Endodermal cell (in vitro differentiated cells): ENCODE data around the gene HABP4. TPM values are rescaled to one million over a fixed set of nuclear protein-coding genes. Genes with fewer than 3 reads are reported as not detected.
A peak's percentile ranks its signal among the peaks of the same experiment; 100 is the strongest.

Experiments used
- DNase-seq: peaks from one replicate; pipeline ENCODE4 v3.0.0-alpha.2; 2017
- H3K27ac ChIP-seq: 2 replicates; pipeline ENCODE4 v1.5.1; 2013; ENCODE audit warnings: mild to moderate bottlenecking, low read depth, low read length, moderate library complexity
- H3K27me3 ChIP-seq: 2 replicates; pipeline ENCODE4 v1.6.1; 2013; ENCODE audit warnings: mild to moderate bottlenecking, low read length, moderate library complexity; ENCODE audit not compliant: insufficient read depth, control insufficient read depth, poor library complexity, severe bottlenecking
- H3K36me3 ChIP-seq: 2 replicates; pipeline ENCODE4 v1.7.0; 2013; ENCODE audit warnings: mild to moderate bottlenecking, low read length, moderate library complexity; ENCODE audit not compliant: control insufficient read depth, insufficient read depth
- H3K4me1 ChIP-seq: one replicate; pipeline ENCODE4 v1.7.0; 2013; ENCODE audit warnings: low read length; ENCODE audit not compliant: control insufficient read depth, insufficient read depth
- H3K4me3 ChIP-seq: 2 replicates; pipeline ENCODE4 v1.5.1; 2013; ENCODE audit warnings: mild to moderate bottlenecking, low read length, moderate library complexity
- H3K9ac ChIP-seq: 2 replicates; pipeline ENCODE4 v1.6.1; 2013; ENCODE audit warnings: mild to moderate bottlenecking, low read length, moderate library complexity; ENCODE audit not compliant: poor library complexity, severe bottlenecking; ENCODE audit errors: extremely low read depth
- H3K9me3 ChIP-seq: 2 replicates; pipeline ENCODE4 v1.6.1; 2013; ENCODE audit warnings: mild to moderate bottlenecking, low read length, moderate library complexity; ENCODE audit not compliant: control insufficient read depth
- H3K27ac Mint-ChIP-seq: 2 replicates; pipeline ENCODE4 v1.8.0; 2020; ENCODE audit warnings: mixed read lengths
- H3K27me3 Mint-ChIP-seq: 2 replicates; pipeline ENCODE4 v1.8.0; 2021; ENCODE audit warnings: mild to moderate bottlenecking, mixed read lengths; ENCODE audit not compliant: insufficient read depth
- H3K36me3 Mint-ChIP-seq: 2 replicates; pipeline ENCODE4 v1.8.0; 2020; ENCODE audit warnings: low read depth, mixed read lengths
- H3K4me1 Mint-ChIP-seq: 2 replicates; pipeline ENCODE4 v1.8.0; 2020; ENCODE audit warnings: mixed read lengths
- H3K4me3 Mint-ChIP-seq: 2 replicates; pipeline ENCODE4 v1.8.0; 2020; ENCODE audit warnings: mild to moderate bottlenecking, moderate library complexity, mixed read lengths
- H3K9me3 Mint-ChIP-seq: 2 replicates; pipeline ENCODE4 v1.8.0; 2020; ENCODE audit warnings: mild to moderate bottlenecking, mixed read lengths
- WGBS, 2 experiments: methylation state at CpG; one replicate each; pipeline versions ENCODE4 v1.1.5 to v1.1.7; 2013; ENCODE audit warnings: missing lambda C conversion rate in 2 of 2, mixed read lengths in 1 of 2; ENCODE audit not compliant: insufficient coverage in 1 of 2, insufficient read length in 1 of 2; 5-methylcytosine and 5-hydroxymethylcytosine counted together
- total RNA-seq, 2 donors: library from RNA; stranded (reverse); fragmentation: NEBNext Ultra II Directional in 1 of 2; extraction: Animal tissue kit (Norgen Biotek cat#: 25700) in 1 of 2; gene quantifications; 2 replicates in 1 of 2; 3 replicates in 1 of 2; pipeline ENCODE4 v1.2.1, GENCODE V29; 2021
- TF ChIP-seq, protein P1 (sequence below): fragments of 200-600 bp; sonication (generic); conservative IDR thresholded peaks from 2 replicates; pipeline ENCODE4 v1.5.0; 2021; ENCODE audit warnings: antibody characterized with exemption, mild to moderate bottlenecking

HABP4 gene
- total RNA-seq, 2 donors from 2014 or later, result 10.0 to 12.1 TPM

DNA sequence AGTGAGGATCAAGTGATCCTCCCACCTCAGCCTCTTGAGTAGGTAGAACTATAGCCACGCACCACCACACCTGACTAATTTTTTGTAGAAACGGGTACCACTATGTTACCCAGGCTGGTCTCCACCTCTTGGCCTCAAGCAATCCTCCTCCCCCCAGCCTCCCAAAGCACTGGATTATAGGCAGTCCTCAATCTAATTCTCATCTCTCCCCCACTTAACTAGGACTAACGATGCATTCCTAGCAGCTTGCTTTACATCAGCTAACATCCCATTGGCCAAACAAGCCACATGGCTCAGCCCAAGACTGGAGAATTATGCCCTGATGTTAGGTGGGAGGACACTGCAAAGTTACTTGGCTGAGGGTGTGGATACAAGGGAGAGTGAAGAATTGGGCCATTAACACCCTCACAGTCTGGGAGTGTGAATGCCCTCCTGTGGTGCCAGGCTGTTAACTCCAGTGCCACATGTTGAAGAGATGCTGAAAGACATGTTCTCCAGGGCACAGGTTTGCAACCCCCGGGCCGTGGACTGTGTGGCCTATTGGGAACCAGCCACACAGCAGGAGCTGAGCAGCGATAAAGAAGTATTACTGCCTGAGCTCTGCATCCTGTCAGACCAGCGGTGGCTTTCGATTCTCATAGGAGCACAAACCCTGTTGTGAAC lies 26.5 kb upstream of the HABP4 start:
- no peak overlapping the region for H3K9ac ChIP-seq
- peak; percentile 92 for DNase-seq
- Mint-ChIP-seq H3K27me3 (no peaks in the 10 kb centered on the region), H3K36me3 (no peaks in the 10 kb centered on the region), H3K27ac (no peak overlapping the region), H3K9me3 (no peaks in the 10 kb centered on the region), H3K4me3 (no peak overlapping the region), H3K4me1 (peaks cover 28% of the 10 kb centered on the region)
- H3K4me3 ChIP-seq, result no peak overlapping the region
- H3K27me3 ChIP-seq, result no peaks in the 10 kb centered on the region
- peaks cover 11% of the 10 kb centered on the region for H3K4me1 ChIP-seq
- no peaks in the 10 kb centered on the region for H3K9me3 ChIP-seq
- H3K27ac ChIP-seq, result no peak overlapping the region
- 82 to 89% methylated on average over 6 to 8 of the region's 8 CpGs for WGBS, 2 experiments
- TF ChIP-seq, protein P1, sequence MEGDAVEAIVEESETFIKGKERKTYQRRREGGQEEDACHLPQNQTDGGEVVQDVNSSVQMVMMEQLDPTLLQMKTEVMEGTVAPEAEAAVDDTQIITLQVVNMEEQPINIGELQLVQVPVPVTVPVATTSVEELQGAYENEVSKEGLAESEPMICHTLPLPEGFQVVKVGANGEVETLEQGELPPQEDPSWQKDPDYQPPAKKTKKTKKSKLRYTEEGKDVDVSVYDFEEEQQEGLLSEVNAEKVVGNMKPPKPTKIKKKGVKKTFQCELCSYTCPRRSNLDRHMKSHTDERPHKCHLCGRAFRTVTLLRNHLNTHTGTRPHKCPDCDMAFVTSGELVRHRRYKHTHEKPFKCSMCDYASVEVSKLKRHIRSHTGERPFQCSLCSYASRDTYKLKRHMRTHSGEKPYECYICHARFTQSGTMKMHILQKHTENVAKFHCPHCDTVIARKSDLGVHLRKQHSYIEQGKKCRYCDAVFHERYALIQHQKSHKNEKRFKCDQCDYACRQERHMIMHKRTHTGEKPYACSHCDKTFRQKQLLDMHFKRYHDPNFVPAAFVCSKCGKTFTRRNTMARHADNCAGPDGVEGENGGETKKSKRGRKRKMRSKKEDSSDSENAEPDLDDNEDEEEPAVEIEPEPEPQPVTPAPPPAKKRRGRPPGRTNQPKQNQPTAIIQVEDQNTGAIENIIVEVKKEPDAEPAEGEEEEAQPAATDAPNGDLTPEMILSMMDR, result no peak
- no peaks in the 10 kb centered on the region for H3K36me3 ChIP-seq

DNA sequence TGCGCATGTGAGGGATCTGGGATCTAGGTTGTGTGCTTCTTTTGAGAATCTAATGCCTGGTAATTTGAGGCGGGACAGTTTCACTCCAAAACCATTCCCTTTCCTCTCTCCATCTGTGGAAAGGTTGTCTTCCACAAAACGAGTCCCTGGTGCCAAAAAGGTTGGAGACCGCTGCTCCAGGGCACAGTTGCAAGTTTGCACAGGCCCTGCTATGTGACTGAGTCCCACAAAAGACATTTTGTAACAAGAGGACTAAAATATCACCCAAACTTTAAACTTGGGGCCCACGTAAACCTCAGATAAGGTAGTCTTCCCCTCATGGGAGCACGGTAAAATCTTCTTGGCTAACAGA lies 26.0 kb upstream of the HABP4 start:
- no peak overlapping the region for H3K9ac ChIP-seq
- no peak overlapping the region for H3K4me3 ChIP-seq
- 86 to 87% methylated on average over 4 to 6 of the region's 6 CpGs for WGBS, 2 experiments
- Mint-ChIP-seq H3K27ac (no peak overlapping the region), H3K4me1 (peaks cover 28% of the 10 kb centered on the region), H3K9me3 (no peaks in the 10 kb centered on the region), H3K4me3 (no peak overlapping the region), H3K27me3 (no peaks in the 10 kb centered on the region), H3K36me3 (no peaks in the 10 kb centered on the region)
- no peak overlapping the region for H3K27ac ChIP-seq
- no peaks in the 10 kb centered on the region for H3K9me3 ChIP-seq
- peaks cover 11% of the 10 kb centered on the region for H3K4me1 ChIP-seq
- TF ChIP-seq, protein P1, result no peak
- DNase-seq, result no peak
- no peaks in the 10 kb centered on the region for H3K27me3 ChIP-seq
- H3K36me3 ChIP-seq, result no peaks in the 10 kb centered on the region

DNA sequence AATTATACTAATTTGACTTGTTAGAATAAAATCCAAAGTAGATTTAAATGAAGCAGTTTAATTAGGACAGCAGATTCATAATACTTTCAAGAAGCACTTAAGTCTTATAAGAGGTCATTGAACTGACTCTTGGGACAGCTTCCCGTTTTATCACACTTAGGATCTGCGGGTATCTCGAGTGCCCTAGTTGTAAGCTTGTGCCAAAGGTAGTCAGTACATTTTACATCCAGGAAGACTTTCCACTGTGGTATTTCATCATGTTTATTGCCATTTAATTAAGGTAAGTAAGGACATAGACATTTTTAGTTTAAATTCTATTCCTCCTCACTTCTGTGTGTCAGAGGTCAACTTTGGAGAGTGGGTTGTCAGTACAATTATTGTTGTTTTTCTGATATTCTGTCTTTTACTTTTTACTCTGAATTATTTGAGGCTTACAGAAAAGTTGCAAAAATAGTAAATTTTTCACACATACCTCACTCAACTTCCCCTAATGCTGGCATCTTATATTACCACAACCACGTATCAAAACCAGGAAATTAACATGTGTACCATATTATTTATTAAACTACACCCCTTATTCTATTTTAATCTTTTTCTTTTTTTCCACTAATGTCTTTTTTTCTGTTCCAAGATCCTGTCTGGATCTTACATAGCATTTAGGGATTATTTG lies 24.3 kb upstream of the HABP4 start:
- no peaks in the 10 kb centered on the region for H3K27me3 Mint-ChIP-seq
- TF ChIP-seq, protein P1, result no peak
- 92 to 95% methylated on average over 4 of the region's 4 CpGs for WGBS, 2 experiments
- no peak for DNase-seq
- H3K27me3 ChIP-seq, result no peaks in the 10 kb centered on the region
- H3K36me3 ChIP-seq, result no peaks in the 10 kb centered on the region
- no peaks in the 10 kb centered on the region for H3K9me3 ChIP-seq
- H3K27ac Mint-ChIP-seq, result no peak overlapping the region
- H3K9ac ChIP-seq, result no peak overlapping the region
- H3K4me1 ChIP-seq, result peaks cover 4% of the 10 kb centered on the region
- H3K9me3 Mint-ChIP-seq, result no peaks in the 10 kb centered on the region
- H3K27ac ChIP-seq, result no peak overlapping the region
- H3K36me3 Mint-ChIP-seq, result no peaks in the 10 kb centered on the region
- H3K4me1 Mint-ChIP-seq, result peaks cover 15% of the 10 kb centered on the region
- no peak overlapping the region for H3K4me3 ChIP-seq
- H3K4me3 Mint-ChIP-seq, result no peak overlapping the region
